ENCODE results near the gene PIEZO1. TPM values are rescaled to one million over a fixed set of nuclear protein-coding genes. Genes with fewer than 3 reads are reported as not detected.

Gene PIEZO1
- total RNA-seq, 1 donor from 2014 or later: 208 TPM

DNA sequence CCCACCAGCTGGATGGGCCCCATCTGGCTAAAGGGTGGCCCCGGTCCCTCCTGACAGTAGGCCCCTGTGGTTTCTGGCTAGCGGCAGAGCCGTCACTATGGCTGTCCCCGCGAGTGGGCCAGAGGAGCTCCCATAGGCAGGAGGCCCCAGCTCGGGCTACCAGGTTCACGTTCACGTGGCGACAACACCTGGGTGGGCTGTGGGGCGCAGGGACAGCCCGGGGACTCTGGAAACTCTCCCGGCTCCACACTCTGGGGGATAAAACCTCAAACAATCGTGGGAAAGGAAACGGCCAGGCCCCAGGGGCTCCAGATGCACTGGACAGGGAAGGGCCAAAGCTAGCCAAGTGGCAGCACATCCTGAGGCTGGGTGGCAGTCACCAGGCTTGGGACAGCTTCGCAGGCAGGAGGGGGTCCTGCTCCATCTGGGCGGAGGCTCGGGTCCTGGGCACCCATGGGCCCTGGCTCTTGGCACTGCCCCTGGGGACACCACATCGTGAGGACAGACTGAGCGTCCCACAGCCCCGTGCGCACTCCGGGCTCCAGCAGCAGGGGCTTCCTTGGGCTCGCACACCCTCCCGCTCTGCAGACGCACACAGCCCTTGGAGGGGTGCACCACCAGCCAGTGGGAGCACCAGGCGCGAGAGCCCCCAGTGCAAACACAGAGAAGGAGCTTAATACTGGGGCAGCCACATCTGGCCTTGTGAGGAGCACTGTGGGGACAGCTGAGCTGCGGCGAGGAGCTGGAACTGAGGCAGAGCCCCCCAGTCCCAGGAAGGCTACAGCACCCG, 83.2 kb downstream of the PIEZO1 start:
- H3K4me3 Mint-ChIP-seq (ENCODE audit: unreplicated experiment): no peak overlapping the region
- peak overlapping the region; percentile 17 for H3K27ac Mint-ChIP-seq (ENCODE audit: unreplicated experiment)
- peaks cover 6% of the 10 kb centered on the region for H3K36me3 Mint-ChIP-seq (ENCODE audit: low read depth)
- TF ChIP-seq, protein P1, sequence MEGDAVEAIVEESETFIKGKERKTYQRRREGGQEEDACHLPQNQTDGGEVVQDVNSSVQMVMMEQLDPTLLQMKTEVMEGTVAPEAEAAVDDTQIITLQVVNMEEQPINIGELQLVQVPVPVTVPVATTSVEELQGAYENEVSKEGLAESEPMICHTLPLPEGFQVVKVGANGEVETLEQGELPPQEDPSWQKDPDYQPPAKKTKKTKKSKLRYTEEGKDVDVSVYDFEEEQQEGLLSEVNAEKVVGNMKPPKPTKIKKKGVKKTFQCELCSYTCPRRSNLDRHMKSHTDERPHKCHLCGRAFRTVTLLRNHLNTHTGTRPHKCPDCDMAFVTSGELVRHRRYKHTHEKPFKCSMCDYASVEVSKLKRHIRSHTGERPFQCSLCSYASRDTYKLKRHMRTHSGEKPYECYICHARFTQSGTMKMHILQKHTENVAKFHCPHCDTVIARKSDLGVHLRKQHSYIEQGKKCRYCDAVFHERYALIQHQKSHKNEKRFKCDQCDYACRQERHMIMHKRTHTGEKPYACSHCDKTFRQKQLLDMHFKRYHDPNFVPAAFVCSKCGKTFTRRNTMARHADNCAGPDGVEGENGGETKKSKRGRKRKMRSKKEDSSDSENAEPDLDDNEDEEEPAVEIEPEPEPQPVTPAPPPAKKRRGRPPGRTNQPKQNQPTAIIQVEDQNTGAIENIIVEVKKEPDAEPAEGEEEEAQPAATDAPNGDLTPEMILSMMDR (IDR thresholded peaks at IDR 0.05): no peak
- DNase-seq (ENCODE audit: low spot score): no peak
- H3K9me3 Mint-ChIP-seq (ENCODE audit: low read depth): no peaks in the 10 kb centered on the region
- peaks cover 29% of the 10 kb centered on the region for H3K4me1 Mint-ChIP-seq (ENCODE audit: low read depth)
- no peaks in the 10 kb centered on the region for H3K27me3 Mint-ChIP-seq (ENCODE audit: low read depth)

DNA sequence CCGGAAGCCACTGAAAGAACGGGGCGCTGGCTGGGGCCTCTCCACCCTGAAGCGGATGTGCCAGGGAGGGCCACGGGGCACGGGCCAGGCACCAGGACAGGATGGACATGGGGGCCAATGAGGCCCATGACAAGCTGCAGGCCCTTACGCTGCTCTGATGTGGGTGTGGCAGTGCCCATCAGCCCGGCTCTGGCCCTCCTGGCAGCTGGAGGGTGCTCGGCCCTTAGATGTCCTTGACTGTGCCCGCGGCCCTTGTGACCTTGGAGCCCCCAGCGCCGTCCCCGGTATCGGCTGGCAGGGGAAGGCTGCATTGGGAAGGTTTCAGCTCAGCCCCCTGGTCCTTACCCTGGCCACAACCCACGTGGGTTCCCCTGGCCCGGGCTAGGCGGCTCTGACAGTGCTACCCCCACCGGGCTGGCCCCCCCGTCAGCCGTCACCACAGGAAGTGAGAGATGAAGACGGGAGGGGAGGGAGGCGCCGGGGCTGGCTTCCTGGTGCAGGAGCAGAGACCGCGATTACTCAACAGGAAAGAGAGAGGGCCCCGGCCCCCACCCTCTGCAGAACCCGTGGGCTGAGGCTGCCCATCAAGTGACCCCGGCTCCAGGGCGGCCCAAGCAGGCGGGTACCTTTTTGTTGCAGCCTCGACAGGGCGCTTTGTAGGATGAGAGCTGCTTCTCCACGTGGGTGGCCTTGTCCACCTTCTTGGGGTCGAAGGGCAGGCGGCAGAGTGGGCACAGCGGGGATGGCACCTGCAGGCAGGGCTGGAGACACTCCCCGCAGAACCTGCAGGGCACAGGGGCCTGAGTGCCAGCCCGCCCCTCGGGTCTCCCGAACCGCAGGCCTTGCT, 84.2 kb downstream of the PIEZO1 start:
- TF ChIP-seq, protein P1 (IDR thresholded peaks at IDR 0.05): no peak
- no peaks in the 10 kb centered on the region for H3K27me3 Mint-ChIP-seq (ENCODE audit: low read depth)
- no peak for DNase-seq (ENCODE audit: low spot score)
- H3K27ac Mint-ChIP-seq (ENCODE audit: unreplicated experiment): peak overlapping the region; percentile 22
- H3K36me3 Mint-ChIP-seq (ENCODE audit: low read depth): peaks cover 6% of the 10 kb centered on the region
- H3K9me3 Mint-ChIP-seq (ENCODE audit: low read depth): no peaks in the 10 kb centered on the region
- H3K4me3 Mint-ChIP-seq (ENCODE audit: unreplicated experiment): peak overlapping the region; percentile 31
- H3K4me1 Mint-ChIP-seq (ENCODE audit: low read depth): peaks cover 29% of the 10 kb centered on the region

DNA sequence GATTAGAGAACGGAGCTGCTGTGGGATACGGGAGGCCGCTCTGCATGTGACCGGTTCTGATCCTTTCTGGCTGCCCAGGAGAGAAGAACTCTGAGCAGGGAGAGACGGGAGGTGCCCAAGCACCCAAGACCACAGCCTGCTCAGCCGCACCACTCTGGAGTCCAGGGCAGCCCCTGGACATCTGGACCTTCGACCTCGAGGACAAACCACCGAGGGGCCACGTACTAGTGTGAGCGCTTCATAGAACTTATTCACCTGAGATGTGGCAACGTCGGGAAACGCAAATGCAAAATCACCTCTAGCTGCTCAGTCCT, 84.7 kb downstream of the PIEZO1 start:
- H3K27me3 Mint-ChIP-seq (ENCODE audit: low read depth): no peaks in the 10 kb centered on the region
- no peak overlapping the region for H3K27ac Mint-ChIP-seq (ENCODE audit: unreplicated experiment)
- TF ChIP-seq, protein P1 (IDR thresholded peaks at IDR 0.05): no peak
- DNase-seq (ENCODE audit: low spot score): no peak
- no peak overlapping the region for H3K4me3 Mint-ChIP-seq (ENCODE audit: unreplicated experiment)
- peaks cover 26% of the 10 kb centered on the region for H3K4me1 Mint-ChIP-seq (ENCODE audit: low read depth)
- peaks cover 6% of the 10 kb centered on the region for H3K36me3 Mint-ChIP-seq (ENCODE audit: low read depth)
- no peaks in the 10 kb centered on the region for H3K9me3 Mint-ChIP-seq (ENCODE audit: low read depth)

DNA sequence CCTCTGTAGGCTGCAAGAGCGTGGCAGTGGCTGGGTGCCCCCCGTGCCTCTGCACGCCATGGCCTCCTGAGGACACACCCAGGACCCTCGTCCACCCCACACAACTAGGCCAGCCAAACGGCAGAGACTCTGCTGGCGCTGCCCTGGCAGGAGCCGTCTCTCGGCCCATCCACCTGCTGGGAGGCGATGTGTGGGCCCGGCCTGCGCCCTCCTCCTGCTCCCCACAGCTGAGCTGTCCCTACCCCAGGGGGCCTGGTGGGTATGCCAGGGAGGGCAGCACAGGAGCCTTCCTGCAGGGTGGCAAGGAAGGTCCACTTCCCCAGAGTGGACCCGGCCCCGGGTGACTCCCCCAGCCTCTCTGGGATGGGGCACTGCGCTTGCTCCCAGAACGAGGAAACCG, 85.8 kb downstream of the PIEZO1 start:
- H3K27me3 Mint-ChIP-seq (ENCODE audit: low read depth): no peaks in the 10 kb centered on the region

DNA sequence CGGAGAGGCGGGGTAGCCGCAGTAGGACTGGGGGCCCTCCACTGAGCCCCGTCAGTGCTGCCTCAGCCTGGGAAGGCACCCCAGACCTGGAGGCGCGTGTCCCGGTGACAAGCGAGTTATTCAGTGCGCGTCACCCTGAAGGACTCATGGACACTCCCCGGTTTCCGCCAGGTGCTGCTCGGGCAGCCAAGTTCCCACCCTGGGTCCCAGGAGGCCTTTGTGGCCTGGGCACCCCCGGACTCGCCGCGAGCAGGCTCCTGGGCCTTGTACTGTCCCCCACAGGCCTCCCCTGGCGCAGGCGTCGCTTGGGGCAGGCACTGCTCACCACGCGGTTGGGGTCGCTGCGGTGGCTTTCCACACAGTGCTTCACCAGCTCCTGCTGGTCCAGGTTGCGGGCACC, 86.4 kb downstream of the PIEZO1 start:
- Mint-ChIP-seq H3K36me3 (ENCODE audit: low read depth) (peaks cover 6% of the 10 kb centered on the region), H3K27me3 (ENCODE audit: low read depth) (no peaks in the 10 kb centered on the region), H3K4me1 (ENCODE audit: low read depth) (peaks cover 15% of the 10 kb centered on the region), H3K4me3 (ENCODE audit: unreplicated experiment) (no peak overlapping the region), H3K27ac (ENCODE audit: unreplicated experiment) (no peak overlapping the region), H3K9me3 (ENCODE audit: low read depth) (no peaks in the 10 kb centered on the region)
- DNase-seq (ENCODE audit: low spot score): no peak
- TF ChIP-seq, protein P1 (IDR thresholded peaks at IDR 0.05): no peak

More for the DNA sequence above, 85.8 kb downstream of the PIEZO1 start:
- DNase-seq (ENCODE audit: low spot score): no peak
- no peak overlapping the region for H3K4me3 Mint-ChIP-seq (ENCODE audit: unreplicated experiment)
- H3K4me1 Mint-ChIP-seq (ENCODE audit: low read depth): peaks cover 20% of the 10 kb centered on the region
- H3K9me3 Mint-ChIP-seq (ENCODE audit: low read depth): no peaks in the 10 kb centered on the region
- no peak overlapping the region for H3K27ac Mint-ChIP-seq (ENCODE audit: unreplicated experiment)
- peaks cover 6% of the 10 kb centered on the region for H3K36me3 Mint-ChIP-seq (ENCODE audit: low read depth)
- TF ChIP-seq, protein P1 (IDR thresholded peaks at IDR 0.05): no peak

Data from chondrocyte (in vitro differentiated cells).